ENCODE data around the gene ANKS4B. TPM values are rescaled to one million over a fixed set of nuclear protein-coding genes. Genes with fewer than 3 reads are reported as not detected.
"Not testable (repeated sequence)": the region's sequence is repeated elsewhere in the genome, so short reads cannot be mapped to it uniquely, and the experiment has no call there.

Gene ANKS4B
- not detected for total RNA-seq

GRCh38 chr16:21233521-21234150 is at the start of gene ANKS4B:
Gene ANKS4B (plus strand): TSS chr16:21233699. CDS start chr16:21233738, 39 bp downstream.
- H3K36me3 Mint-ChIP-seq: no peaks in the 10 kb centered on the region
- H3K4me1 Mint-ChIP-seq: no peaks in the 10 kb centered on the region
- no peak within 1 kb of the TSS for H3K4me3 Mint-ChIP-seq
- H3K9me3 Mint-ChIP-seq (ENCODE audit: low read depth): no peaks in the 10 kb centered on the region
- CTCF ChIA-PET: interaction anchor here (0.6 kb wide), 1 partner anchor 137 kb away, joined by 3 read pairs; no protein-coding TSS in a partner anchor
- peaks cover 60% of the 10 kb centered on the region for H3K27me3 Mint-ChIP-seq
- no peak for ATAC-seq
- H3K27ac Mint-ChIP-seq: no peak within 1 kb of the TSS
- no peak for DNase-seq

- H3K4me1 Mint-ChIP-seq: peaks cover 10% of the 10 kb centered on the region
- no peak overlapping the region for H3K4me3 Mint-ChIP-seq
- no peaks in the 10 kb centered on the region for H3K27me3 Mint-ChIP-seq
- peaks cover 7% of the 10 kb centered on the region for H3K9me3 Mint-ChIP-seq (ENCODE audit: low read depth)
- H3K36me3 Mint-ChIP-seq: peaks cover 36% of the 10 kb centered on the region
- CTCF ChIA-PET: no interaction called here
- no peak for ATAC-seq
- no peak for DNase-seq
- no peak overlapping the region for H3K27ac Mint-ChIP-seq
Observed at GRCh38 chr16:21183995-21184394, 49.5 kb upstream of the ANKS4B start.

GRCh38 chr16:21184834-21185233 is 48.7 kb upstream of the ANKS4B start:
- CTCF ChIA-PET: no interaction called here
- DNase-seq: no peak
- H3K4me1 Mint-ChIP-seq: peaks cover 10% of the 10 kb centered on the region
- H3K9me3 Mint-ChIP-seq (ENCODE audit: low read depth): peaks cover 7% of the 10 kb centered on the region
- H3K27me3 Mint-ChIP-seq: peaks cover under 1% of the 10 kb centered on the region
- no peak overlapping the region for H3K27ac Mint-ChIP-seq
- ATAC-seq: no peak
- H3K4me3 Mint-ChIP-seq: no peak overlapping the region
- H3K36me3 Mint-ChIP-seq: peaks cover 30% of the 10 kb centered on the region

- H3K27ac Mint-ChIP-seq: no peak overlapping the region
- no peak for DNase-seq
- peaks cover 7% of the 10 kb centered on the region for H3K9me3 Mint-ChIP-seq (ENCODE audit: low read depth)
- ATAC-seq: no peak
- peaks cover 10% of the 10 kb centered on the region for H3K4me1 Mint-ChIP-seq
- peaks cover 3% of the 10 kb centered on the region for H3K27me3 Mint-ChIP-seq
- H3K36me3 Mint-ChIP-seq: peaks cover 25% of the 10 kb centered on the region
- H3K4me3 Mint-ChIP-seq: no peak overlapping the region
- CTCF ChIA-PET: interaction anchor here (0.5 to 1.4 kb wide), 3 partner anchors 28 to 344 kb away, joined by 3 to 4 read pairs (median 3); no protein-coding TSS in a partner anchor
Observed at GRCh38 chr16:21185659-21186325, 47.7 kb upstream of the ANKS4B start.

- CTCF ChIA-PET: interaction anchor here (0.5 to 1.4 kb wide), 3 partner anchors 29 to 343 kb away, joined by 3 to 4 read pairs (median 3); no protein-coding TSS in a partner anchor
- no peak for ATAC-seq
- H3K36me3 Mint-ChIP-seq: peaks cover 21% of the 10 kb centered on the region
- H3K4me3 Mint-ChIP-seq: no peak overlapping the region
- H3K9me3 Mint-ChIP-seq (ENCODE audit: low read depth): peaks cover 7% of the 10 kb centered on the region
- no peak overlapping the region for H3K27ac Mint-ChIP-seq
- no peak for DNase-seq
- peaks cover 5% of the 10 kb centered on the region for H3K27me3 Mint-ChIP-seq
- H3K4me1 Mint-ChIP-seq: peaks cover 10% of the 10 kb centered on the region
Observed at GRCh38 chr16:21186326-21186691, 47.2 kb upstream of the ANKS4B start.

- DNase-seq (no peak), ATAC-seq (no peak)
- CTCF ChIA-PET: interaction anchor here (0.6 to 2.9 kb wide), 14 partner anchors 7 to 1676 kb away, joined by 3 to 16 read pairs (median 4); partner anchors contain the start of genes CRYM, DCUN1D3, LDAF1 and ZP2
- H3K27ac Mint-ChIP-seq: no peak overlapping the region
- no peak overlapping the region for H3K4me3 Mint-ChIP-seq
- peaks cover 21% of the 10 kb centered on the region for H3K27me3 Mint-ChIP-seq
- peaks cover 3% of the 10 kb centered on the region for H3K36me3 Mint-ChIP-seq
- H3K4me1 Mint-ChIP-seq: peaks cover 10% of the 10 kb centered on the region
- H3K9me3 Mint-ChIP-seq (ENCODE audit: low read depth): peaks cover 5% of the 10 kb centered on the region
Observed at GRCh38 chr16:21189311-21189710, 44.2 kb upstream of the ANKS4B start.

- H3K27ac Mint-ChIP-seq: no peak overlapping the region
- CTCF ChIA-PET: interaction anchor here (1.2 to 2.9 kb wide), 6 partner anchors 10 to 363 kb away, joined by 3 to 16 read pairs (median 6); partner anchors contain the start of genes CRYM and ZP2
- DNase-seq (no peak), ATAC-seq (no peak)
- H3K4me1 Mint-ChIP-seq: peaks cover 3% of the 10 kb centered on the region
- H3K27me3 Mint-ChIP-seq: peaks cover 28% of the 10 kb centered on the region
- H3K4me3 Mint-ChIP-seq: no peak overlapping the region
- H3K36me3 Mint-ChIP-seq: no peaks in the 10 kb centered on the region
- H3K9me3 Mint-ChIP-seq (ENCODE audit: low read depth): peaks cover 2% of the 10 kb centered on the region
Observed at GRCh38 chr16:21190013-21190412, 43.5 kb upstream of the ANKS4B start.

GRCh38 chr16:21190599-21190998 is 42.9 kb upstream of the ANKS4B start:
- DNase-seq (no peak), ATAC-seq (no peak)
- peaks cover 3% of the 10 kb centered on the region for H3K4me1 Mint-ChIP-seq
- no peak overlapping the region for H3K27ac Mint-ChIP-seq
- H3K4me3 Mint-ChIP-seq: no peak overlapping the region
- H3K36me3 Mint-ChIP-seq: no peaks in the 10 kb centered on the region
- CTCF ChIA-PET: no interaction called here
- H3K27me3 Mint-ChIP-seq: peaks cover 32% of the 10 kb centered on the region
- H3K9me3 Mint-ChIP-seq (ENCODE audit: low read depth): no peaks in the 10 kb centered on the region

GRCh38 chr16:21192991-21193390 is 40.5 kb upstream of the ANKS4B start:
- ATAC-seq: no peak
- H3K27ac Mint-ChIP-seq: no peak overlapping the region
- CTCF ChIA-PET: no interaction called here

GRCh38 chr16:21194771-21195301 is 38.7 kb upstream of the ANKS4B start:
- H3K27me3 Mint-ChIP-seq: peaks cover 53% of the 10 kb centered on the region
- H3K9me3 Mint-ChIP-seq (ENCODE audit: low read depth): no peaks in the 10 kb centered on the region
- no peak for DNase-seq
- CTCF ChIA-PET: interaction anchor here (1.0 kb wide), 1 partner anchor 40 kb away, joined by 3 read pairs; no protein-coding TSS in a partner anchor
- no peak overlapping the region for H3K27ac Mint-ChIP-seq
- ATAC-seq: no peak
- no peaks in the 10 kb centered on the region for H3K36me3 Mint-ChIP-seq
- H3K4me1 Mint-ChIP-seq: no peaks in the 10 kb centered on the region
- no peak overlapping the region for H3K4me3 Mint-ChIP-seq

More at GRCh38 chr16:21192991-21193390, 40.5 kb upstream of the ANKS4B start:
- Mint-ChIP-seq H3K4me3 (no peak overlapping the region), H3K9me3 (ENCODE audit: low read depth) (no peaks in the 10 kb centered on the region), H3K36me3 (no peaks in the 10 kb centered on the region), H3K27me3 (peaks cover 45% of the 10 kb centered on the region), H3K4me1 (peaks cover 3% of the 10 kb centered on the region)
- DNase-seq: no peak

- H3K4me1 Mint-ChIP-seq; H3K36me3 Mint-ChIP-seq; ATAC-seq; H3K27ac Mint-ChIP-seq; H3K9me3 Mint-ChIP-seq (ENCODE audit: low read depth); H3K4me3 Mint-ChIP-seq; DNase-seq: not testable (repeated sequence)
- peaks cover 50% of the 10 kb centered on the region for H3K27me3 Mint-ChIP-seq
- CTCF ChIA-PET: interaction anchor here (1.0 kb wide), 1 partner anchor 41 kb away, joined by 3 read pairs; no protein-coding TSS in a partner anchor
Observed at GRCh38 chr16:21195330-21195729, 38.2 kb upstream of the ANKS4B start.

GRCh38 chr16:21197112-21197511 is 36.4 kb upstream of the ANKS4B start:
- no peak overlapping the region for H3K27ac Mint-ChIP-seq
- no peak for DNase-seq
- no peak overlapping the region for H3K4me3 Mint-ChIP-seq
- H3K27me3 Mint-ChIP-seq: peaks cover 53% of the 10 kb centered on the region
- CTCF ChIA-PET: interaction anchor here (0.9 kb wide), 1 partner anchor 9 kb away, joined by 4 read pairs; no protein-coding TSS in a partner anchor
- H3K4me1 Mint-ChIP-seq: no peaks in the 10 kb centered on the region
- no peak for ATAC-seq
- no peaks in the 10 kb centered on the region for H3K9me3 Mint-ChIP-seq (ENCODE audit: low read depth)
- H3K36me3 Mint-ChIP-seq: no peaks in the 10 kb centered on the region

- Mint-ChIP-seq H3K27me3 (peaks cover 55% of the 10 kb centered on the region), H3K9me3 (ENCODE audit: low read depth) (no peaks in the 10 kb centered on the region), H3K4me1 (no peaks in the 10 kb centered on the region), H3K36me3 (no peaks in the 10 kb centered on the region), H3K4me3 (no peak overlapping the region), H3K27ac (no peak overlapping the region)
- ATAC-seq (no peak), DNase-seq (no peak)
- CTCF ChIA-PET: no interaction called here
Observed at GRCh38 chr16:21197621-21198020, 35.9 kb upstream of the ANKS4B start.
